ENCODE measurements around the gene RAP1B.

The RAP1B gene

GRCh38 chr12:68667291-68667690 lies 56.6 kb downstream of the RAP1B start:
- Histone ChIP-seq H3F3A (ENCODE audit: insufficient read depth, low read length) (no peaks in the 10 kb centered on the region), H3K4me2 (ENCODE audit: low read depth, low read length) (no peak overlapping the region), H3K27me3 (replicated peaks; ENCODE audit: insufficient read depth, low read length) (no peaks in the 10 kb centered on the region), H4K20me1 (ENCODE audit: insufficient read depth, low read length) (no peaks in the 10 kb centered on the region), H3K27ac (ENCODE audit: low read length) (no peak overlapping the region), H3K79me2 (ENCODE audit: low read length) (no peaks in the 10 kb centered on the region), H2AFZ (ENCODE audit: low read length) (no peak overlapping the region), H3K9ac (ENCODE audit: low read length) (no peak overlapping the region), H3K36me3 (replicated peaks; ENCODE audit: insufficient read depth, low read length) (no peaks in the 10 kb centered on the region), H3K4me3 (ENCODE audit: low read length) (no peak overlapping the region), H3K4me1 (ENCODE audit: low read length) (no peaks in the 10 kb centered on the region), H3K9me3 (replicated peaks; ENCODE audit: insufficient read depth, low read length) (no peaks in the 10 kb centered on the region), H3K9me2 (replicated peaks; ENCODE audit: insufficient read depth, low read length) (no peaks in the 10 kb centered on the region)
- TF ChIP-seq CTCF (IDR thresholded peaks at IDR 0.05; ENCODE audit: low read length) = no peak
- TF ChIP-seq EZH2 (optimal IDR thresholded peaks at IDR 0.05; ENCODE audit: low read depth, low read length) = no peak
- TF ChIP-seq EZH2phosphoT487 (IDR thresholded peaks at IDR 0.05; ENCODE audit: low read length) = no peak
- no peak for DNase-seq

GRCh38 chr12:68667896-68668295 lies 57.2 kb downstream of the RAP1B start:
- H3K4me2 ChIP-seq (ENCODE audit: low read depth, low read length) = no peak overlapping the region
- H3K36me3 ChIP-seq (replicated peaks; ENCODE audit: insufficient read depth, low read length) = no peaks in the 10 kb centered on the region
- H3K4me3 ChIP-seq (ENCODE audit: low read length) = no peak overlapping the region
- TF ChIP-seq EZH2 (optimal IDR thresholded peaks at IDR 0.05; ENCODE audit: low read depth, low read length) = no peak
- no peak for TF ChIP-seq CTCF (IDR thresholded peaks at IDR 0.05; ENCODE audit: low read length)
- no peak for TF ChIP-seq EZH2phosphoT487 (IDR thresholded peaks at IDR 0.05; ENCODE audit: low read length)
- H3K79me2 ChIP-seq (ENCODE audit: low read length) = no peaks in the 10 kb centered on the region
- H4K20me1 ChIP-seq (ENCODE audit: insufficient read depth, low read length) = no peaks in the 10 kb centered on the region
- no peaks in the 10 kb centered on the region for H3F3A ChIP-seq (ENCODE audit: insufficient read depth, low read length)
- no peaks in the 10 kb centered on the region for H3K27me3 ChIP-seq (replicated peaks; ENCODE audit: insufficient read depth, low read length)
- no peaks in the 10 kb centered on the region for H3K9me3 ChIP-seq (replicated peaks; ENCODE audit: insufficient read depth, low read length)
- no peaks in the 10 kb centered on the region for H3K9me2 ChIP-seq (replicated peaks; ENCODE audit: insufficient read depth, low read length)
- no peaks in the 10 kb centered on the region for H3K4me1 ChIP-seq (ENCODE audit: low read length)
- no peak overlapping the region for H3K9ac ChIP-seq (ENCODE audit: low read length)
- H3K27ac ChIP-seq (ENCODE audit: low read length) = no peak overlapping the region
- no peak for DNase-seq
- H2AFZ ChIP-seq (ENCODE audit: low read length) = no peak overlapping the region

- Histone ChIP-seq H3K36me3 (replicated peaks; ENCODE audit: insufficient read depth, low read length) (no peaks in the 10 kb centered on the region), H4K20me1 (ENCODE audit: insufficient read depth, low read length) (no peaks in the 10 kb centered on the region), H3K27me3 (replicated peaks; ENCODE audit: insufficient read depth, low read length) (no peaks in the 10 kb centered on the region), H3K27ac (ENCODE audit: low read length) (no peak overlapping the region), H3K9ac (ENCODE audit: low read length) (no peak overlapping the region), H3K9me2 (replicated peaks; ENCODE audit: insufficient read depth, low read length) (no peaks in the 10 kb centered on the region), H3K4me2 (ENCODE audit: low read depth, low read length) (no peak overlapping the region), H3K9me3 (replicated peaks; ENCODE audit: insufficient read depth, low read length) (no peaks in the 10 kb centered on the region), H3K79me2 (ENCODE audit: low read length) (no peaks in the 10 kb centered on the region), H2AFZ (ENCODE audit: low read length) (no peak overlapping the region), H3K4me3 (ENCODE audit: low read length) (no peak overlapping the region), H3F3A (ENCODE audit: insufficient read depth, low read length) (no peaks in the 10 kb centered on the region), H3K4me1 (ENCODE audit: low read length) (no peaks in the 10 kb centered on the region)
- no peak for DNase-seq
- TF ChIP-seq EZH2 (optimal IDR thresholded peaks at IDR 0.05; ENCODE audit: low read depth, low read length) = no peak
- no peak for TF ChIP-seq CTCF (IDR thresholded peaks at IDR 0.05; ENCODE audit: low read length)
- TF ChIP-seq EZH2phosphoT487 (IDR thresholded peaks at IDR 0.05; ENCODE audit: low read length) = no peak
Observed at GRCh38 chr12:68671179-68671578, 60.5 kb downstream of the RAP1B start.

Data from MM.1S (cell line).